Germinal center (tissue), 1 donor: Measurements from ENCODE around the gene LLGL1.
A peak's percentile ranks its signal among the peaks of the same experiment; 100 is the strongest.

Source experiments
- DNase-seq: peaks from one replicate; pipeline ENCODE4 v3.0.0; 2012; ENCODE audit warnings: mixed read lengths, low spot score

The LLGL1 gene

GRCh38 chr17:18230288-18231141 lies 5.1 kb downstream of the LLGL1 start:
- no peak for DNase-seq

DNA sequence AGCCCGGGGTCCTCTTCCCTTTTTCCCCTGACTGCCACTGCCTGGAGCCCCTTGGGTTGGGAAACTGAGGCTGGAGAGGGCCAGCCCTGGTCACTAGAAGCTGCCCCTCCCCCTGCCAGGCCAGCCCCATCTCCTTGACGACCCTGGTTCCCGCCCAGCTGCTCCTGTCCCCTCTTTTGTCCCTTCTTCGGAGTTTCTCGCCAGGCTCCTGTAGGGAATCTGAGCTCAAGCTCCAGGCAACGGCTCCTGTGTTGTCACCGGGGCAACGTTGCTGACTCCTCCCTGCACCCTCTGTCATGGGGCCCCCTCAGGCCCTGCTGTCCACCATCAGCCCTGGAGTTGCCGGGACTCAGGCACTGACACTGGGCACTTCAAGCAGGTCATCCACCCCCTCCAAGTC lies 5.7 kb downstream of the LLGL1 start:
- DNase-seq = no peak

DNA sequence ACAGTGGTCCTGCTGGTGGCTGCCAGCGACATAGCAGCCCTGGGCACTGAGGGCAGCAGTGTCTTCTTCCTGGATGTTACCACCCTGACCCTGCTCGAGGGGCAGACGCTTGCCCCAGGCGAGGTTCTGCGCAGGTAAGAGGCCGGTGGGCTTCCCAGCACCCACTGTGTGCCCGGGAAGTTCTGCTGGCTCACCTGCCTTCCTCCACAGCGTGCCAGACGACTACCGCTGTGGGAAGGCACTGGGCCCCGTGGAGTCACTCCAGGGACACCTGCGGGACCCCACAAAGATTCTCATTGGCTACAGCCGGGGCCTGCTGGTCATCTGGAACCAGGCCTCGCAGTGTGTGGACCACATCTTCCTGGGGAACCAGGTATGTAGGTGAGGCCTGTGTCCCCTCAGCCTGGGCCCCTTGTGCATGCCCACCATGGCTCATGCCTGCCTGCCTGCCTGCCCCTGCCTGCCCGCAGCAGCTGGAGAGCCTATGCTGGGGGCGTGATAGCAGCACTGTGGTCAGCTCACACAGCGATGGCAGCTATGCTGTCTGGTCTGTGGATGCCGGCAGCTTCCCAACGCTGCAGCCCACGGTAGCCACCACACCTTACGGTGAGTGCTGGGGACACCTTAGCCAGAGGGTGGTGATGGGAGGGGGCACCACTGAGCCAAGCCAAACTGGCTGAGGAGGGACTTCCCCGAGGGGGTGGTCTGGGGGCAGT lies 8.5 kb downstream of the LLGL1 start:
- no peak for DNase-seq

- no peak for DNase-seq
These were observed 9.5 kb downstream of the LLGL1 start for GRCh38 chr17:18234853-18235380.

- DNase-seq = no peak
These were observed 10.4 kb downstream of the LLGL1 start for GRCh38 chr17:18235743-18236256.

GRCh38 chr17:18236494-18236893 lies 11.1 kb downstream of the LLGL1 start:
- DNase-seq = no peak

GRCh38 chr17:18237461-18237860 lies 12.0 kb downstream of the LLGL1 start:
- no peak for DNase-seq

DNA sequence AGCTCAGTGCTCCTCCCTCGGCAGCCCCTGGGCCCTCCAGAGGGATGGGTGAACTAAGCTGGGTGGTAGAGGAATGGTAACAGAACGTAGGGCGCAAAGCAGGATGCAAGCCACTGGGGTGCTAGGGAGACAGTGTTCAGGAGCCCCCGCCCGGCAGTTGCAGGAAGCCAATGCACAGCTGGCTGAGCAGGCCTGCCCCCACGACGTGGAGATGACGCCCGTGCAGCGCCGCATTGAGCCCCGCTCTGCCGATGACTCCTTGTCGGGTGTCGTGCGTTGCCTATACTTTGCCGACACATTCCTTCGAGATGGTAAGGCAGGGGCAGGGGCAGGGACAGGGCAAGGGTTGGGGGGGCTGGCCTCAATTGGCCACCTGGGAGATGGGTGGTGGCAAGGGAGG lies 12.9 kb downstream of the LLGL1 start:
- DNase-seq = no peak

DNA sequence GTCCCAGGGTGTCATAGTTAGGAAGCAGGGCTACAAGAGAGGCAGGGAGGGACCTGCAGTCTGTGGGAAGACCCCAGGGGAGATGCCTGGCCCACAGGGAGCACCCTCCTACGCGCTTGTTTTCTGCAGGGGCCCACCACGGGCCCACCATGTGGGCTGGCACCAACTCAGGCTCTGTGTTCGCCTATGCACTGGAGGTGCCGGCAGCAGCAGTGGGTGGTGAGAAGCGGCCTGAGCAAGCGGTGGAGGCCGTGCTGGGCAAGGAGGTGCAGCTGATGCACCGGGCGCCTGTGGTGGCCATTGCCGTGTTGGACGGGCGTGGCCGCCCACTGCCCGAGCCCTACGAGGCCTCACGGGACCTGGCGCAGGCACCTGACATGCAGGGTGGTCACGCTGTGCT lies 15.0 kb downstream of the LLGL1 start:
- DNase-seq = no peak

GRCh38 chr17:18241229-18241871 lies 15.9 kb downstream of the LLGL1 start:
- no peak for DNase-seq

DNA sequence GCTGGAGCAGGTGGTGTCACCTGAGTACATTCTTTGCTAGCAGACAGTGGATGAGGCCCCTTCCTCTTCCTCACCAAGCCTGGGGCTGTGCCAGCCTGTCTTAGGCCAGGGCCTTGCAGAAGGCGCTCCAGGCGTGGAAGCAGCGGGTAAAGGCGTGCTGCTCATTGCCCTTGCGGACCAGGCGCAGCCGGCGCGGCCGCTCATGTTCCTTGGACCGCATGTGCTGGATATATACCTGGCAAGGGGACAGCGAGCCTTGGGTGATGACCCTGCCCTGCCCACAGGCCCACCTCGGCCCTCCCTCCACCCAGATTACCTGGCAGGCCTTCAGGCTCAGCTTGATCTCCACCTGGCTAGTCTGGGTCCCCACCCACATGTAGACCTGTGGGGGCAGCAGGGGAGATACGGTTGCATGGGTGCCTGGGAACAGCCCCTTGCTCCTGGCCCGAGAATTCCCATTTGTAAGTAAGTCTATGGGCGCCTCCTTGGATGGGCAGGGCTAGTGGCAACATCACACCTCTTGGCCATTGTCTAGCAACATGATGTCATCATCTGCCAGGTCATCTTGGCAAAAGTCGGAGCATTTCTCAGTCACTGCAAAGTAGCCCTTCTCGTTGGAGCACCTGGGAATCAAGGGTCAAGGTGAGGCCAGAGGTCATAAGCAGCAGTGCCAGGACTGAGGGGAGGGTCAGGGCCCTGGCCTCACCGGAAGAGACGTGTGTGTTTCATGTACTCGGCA lies 19.8 kb downstream of the LLGL1 start:
- no peak for DNase-seq

GRCh38 chr17:18246109-18246725 lies 20.8 kb downstream of the LLGL1 start:
- no peak for DNase-seq

DNA sequence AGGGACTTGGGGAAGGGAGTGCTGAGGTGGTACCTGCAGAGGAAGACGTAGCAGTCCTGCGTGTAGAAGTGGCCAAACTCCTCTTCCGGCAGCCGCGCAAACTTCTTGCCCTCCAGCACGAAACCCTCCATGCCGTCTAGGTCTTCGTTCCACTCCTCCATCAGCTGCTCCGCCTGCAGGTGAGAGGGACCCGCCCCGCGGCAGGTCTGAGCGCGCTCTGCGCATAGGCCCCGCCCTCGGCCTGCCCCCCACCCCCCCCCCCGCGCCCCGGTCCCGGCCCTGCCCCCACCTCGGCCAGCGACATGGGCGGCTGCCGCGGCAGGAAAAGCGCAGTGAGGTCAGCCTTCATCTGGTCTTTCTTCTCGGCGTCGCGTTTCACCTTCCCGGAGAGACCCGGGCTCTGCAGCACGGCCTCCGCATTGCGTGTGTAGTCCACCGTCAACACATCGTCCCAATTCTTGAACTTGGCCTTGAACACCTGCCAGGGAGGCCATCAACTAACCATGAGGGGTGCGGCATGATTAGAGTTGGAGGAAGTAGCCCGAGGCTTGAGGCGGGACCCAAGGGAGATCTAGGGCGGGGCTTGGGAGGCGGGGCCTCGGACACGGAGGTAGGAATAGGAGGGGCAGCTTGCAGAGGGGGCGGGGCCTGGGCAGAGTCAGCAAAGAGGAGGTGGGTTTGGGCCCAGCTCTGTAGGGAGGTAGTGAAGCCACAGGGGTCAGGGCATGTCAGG lies 21.6 kb downstream of the LLGL1 start:
- DNase-seq = peak; percentile 82

- no peak for DNase-seq
These were observed 22.2 kb downstream of the LLGL1 start for GRCh38 chr17:18247613-18248001.

DNA sequence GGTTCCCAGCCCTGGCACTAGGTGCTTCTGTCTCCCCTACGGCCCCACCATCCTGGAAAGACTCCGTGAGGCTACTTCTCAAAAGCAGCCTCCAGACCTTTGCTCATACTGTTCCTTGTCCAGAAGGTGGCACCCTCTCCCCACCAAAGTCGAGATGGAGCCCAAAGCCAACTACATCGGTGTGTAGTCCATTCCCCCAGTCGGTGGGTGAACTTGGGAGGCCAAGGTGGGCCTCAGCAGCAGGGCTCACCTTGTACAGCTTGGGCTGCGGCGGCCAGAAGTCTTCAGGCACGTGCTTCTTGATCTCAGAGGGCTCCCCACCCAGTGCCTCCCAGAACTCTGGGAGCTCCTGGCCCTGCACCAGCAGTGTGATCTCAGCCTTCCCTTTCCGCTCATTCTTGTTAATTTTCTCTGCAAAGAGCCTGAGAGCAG lies 22.9 kb downstream of the LLGL1 start:
- DNase-seq = peak; percentile 87

DNA sequence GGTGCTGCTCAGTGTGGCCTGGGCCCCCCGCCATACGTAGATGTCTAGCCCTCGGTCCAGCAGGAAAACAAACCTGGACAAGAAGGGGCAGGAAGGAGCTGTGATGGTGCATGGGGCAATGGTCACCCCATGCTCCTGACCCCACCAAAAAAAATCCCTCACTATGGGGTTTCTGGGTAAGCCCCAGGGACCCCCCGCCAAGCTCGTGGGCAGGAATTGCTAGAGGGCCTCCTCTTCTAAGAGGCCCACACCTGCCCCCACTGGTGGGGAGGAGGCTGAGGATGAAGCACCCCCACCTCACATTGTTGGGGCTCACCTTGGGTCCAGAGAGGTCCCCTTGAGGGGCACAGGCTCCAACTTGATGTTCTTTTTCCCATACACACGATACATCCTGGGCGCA lies 23.4 kb downstream of the LLGL1 start:
- no peak for DNase-seq

GRCh38 chr17:18250259-18250658 lies 24.8 kb downstream of the LLGL1 start:
- DNase-seq = no peak

DNA sequence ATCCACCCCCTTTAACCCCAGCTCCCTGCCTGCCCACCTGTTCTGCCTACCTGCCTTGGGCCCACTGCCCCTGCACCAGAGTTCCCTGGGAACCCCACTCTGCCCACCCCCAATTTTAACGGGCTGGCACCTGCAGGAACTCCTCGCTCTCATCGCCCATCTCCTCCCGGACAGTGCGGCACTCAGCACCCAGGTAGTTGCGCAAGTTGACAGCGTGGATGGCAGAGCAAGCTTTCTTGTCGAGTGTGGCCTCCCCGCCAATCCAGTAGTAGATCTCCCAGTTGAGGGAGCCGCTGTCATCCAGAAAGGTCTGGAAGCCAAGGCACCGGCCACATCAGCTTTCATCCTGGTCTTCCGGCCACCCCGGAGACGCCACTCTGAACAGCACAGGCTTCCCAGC lies 25.3 kb downstream of the LLGL1 start:
- no peak for DNase-seq

DNA sequence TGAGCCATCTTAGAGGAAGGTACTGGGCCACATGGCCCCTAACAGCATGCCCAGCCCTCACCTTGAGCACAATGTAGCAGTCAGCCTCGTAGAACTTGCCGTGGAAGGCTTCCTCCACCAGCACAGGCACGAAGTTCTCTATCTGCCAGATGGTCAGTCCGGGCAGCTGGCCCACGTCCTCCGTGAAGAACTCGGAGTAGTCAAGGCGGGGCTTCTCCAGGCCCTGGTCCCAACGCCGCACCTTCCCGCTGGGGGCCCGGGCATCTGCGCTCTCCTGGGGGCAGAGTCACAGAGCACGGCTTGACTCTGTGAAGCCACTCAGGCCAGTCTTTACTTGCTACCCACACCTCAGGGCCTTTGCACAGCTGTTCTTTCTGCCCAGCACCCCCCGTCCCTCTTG lies 25.8 kb downstream of the LLGL1 start:
- DNase-seq = no peak

GRCh38 chr17:18252160-18252559 lies 26.7 kb downstream of the LLGL1 start:
- no peak for DNase-seq
